ENCODE results near the gene TEX30.
"Not testable (repeated sequence)": the region's sequence is repeated elsewhere in the genome, so short reads cannot be mapped to it uniquely, and the experiment has no call there.

The TEX30 gene

DNA sequence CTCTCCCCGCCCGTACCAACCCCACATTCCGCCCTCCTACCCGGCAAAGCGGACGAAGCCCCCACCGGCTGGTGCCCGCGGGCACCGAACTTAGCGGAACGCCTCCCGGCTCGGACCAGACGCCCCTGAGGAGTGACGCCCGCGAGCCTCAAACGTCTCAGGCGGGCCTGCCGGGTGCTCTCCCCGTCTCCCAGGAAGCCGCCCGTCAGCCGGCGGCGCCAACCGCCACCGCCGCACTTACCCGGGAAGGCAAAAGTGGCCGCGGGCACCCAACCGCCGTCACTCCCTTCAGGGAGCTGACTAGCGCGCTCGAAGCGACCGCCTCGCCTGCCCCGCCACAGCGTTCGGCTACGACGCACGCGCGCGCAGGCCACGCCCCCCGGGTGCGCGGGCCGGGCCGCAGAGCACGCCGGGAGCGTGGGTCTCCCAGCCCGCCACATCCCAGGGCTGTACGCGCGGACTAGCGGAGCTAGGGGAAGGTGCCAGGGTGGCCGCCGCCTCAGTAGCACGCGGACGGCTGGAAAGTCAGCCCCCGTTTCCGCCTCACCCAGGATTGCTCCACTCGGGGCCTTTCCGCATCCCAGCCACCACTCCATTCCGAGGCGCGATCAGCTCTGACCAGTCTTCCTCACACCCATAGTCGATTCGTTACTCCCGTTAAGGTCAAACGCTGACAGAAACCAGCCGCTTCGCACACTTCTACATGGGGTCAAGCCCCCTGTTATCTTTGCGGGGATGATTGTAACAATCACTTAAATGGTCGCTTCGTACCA is at the start of gene TEX30:
TEX30 (minus strand) TSS at position 346 of the 773 bp plus-strand sequence. CDS start 3,760 bp downstream, outside the sequence.
- DNase-seq = peak; percentile 71

DNA sequence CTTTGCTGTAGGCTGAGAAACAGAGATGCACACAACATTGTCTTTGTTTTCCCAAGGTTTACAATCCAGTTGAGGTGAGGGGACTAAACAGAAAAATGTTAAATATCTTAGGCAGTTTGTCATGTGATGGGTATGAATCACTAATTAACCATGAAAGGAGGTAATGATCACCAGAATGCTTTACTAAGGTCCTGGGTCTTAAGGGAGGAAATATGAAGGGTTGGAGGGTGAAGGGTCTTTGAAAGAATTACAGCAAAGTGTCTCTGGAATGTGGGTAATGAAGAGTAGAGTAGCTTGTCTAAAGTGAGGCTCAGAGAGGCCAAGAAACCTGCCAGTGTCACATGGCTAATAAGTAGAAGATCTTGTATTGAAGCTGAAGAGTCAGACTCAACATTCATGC is 44.3 kb upstream of the TEX30 start:
- DNase-seq = peak; percentile 82

DNA sequence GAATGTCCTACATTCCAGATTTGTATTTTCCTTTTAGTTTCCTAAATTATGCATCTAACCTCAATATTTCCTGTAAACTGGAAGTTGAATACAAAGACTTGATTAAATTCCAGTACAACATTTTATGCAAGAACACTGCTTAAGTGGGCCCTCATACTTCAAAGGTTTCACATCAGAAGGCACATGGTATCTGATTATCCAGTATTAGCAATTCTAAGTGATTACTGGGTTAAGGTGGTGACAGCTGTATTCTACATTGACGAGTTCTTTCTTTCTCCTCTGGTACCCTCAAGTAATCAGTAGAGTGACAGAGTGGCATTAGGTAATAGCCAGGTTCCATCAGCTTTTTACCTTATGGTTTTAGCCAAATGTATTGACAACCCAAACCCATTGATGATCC is 43.7 kb upstream of the TEX30 start:
- DNase-seq = no peak

DNA sequence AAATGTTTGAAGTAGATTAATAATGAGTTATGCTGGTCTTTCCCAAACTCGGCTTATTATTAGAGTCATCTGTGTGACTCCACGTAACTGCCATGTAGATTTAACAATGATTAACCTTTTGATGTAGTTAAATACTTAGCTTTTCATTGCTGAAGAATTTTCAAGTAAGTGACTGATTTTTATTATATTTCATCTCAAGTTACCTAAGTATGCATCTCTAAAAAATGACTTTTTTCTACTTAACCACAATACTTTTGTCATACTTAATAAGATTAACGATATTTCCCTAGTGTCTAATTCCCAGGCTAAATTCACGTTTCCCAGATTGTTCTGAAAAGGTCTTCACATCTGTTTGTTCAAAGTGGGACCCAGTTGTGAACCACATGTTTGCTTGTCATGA is 43.1 kb upstream of the TEX30 start:
- DNase-seq = peak; percentile 82

DNA sequence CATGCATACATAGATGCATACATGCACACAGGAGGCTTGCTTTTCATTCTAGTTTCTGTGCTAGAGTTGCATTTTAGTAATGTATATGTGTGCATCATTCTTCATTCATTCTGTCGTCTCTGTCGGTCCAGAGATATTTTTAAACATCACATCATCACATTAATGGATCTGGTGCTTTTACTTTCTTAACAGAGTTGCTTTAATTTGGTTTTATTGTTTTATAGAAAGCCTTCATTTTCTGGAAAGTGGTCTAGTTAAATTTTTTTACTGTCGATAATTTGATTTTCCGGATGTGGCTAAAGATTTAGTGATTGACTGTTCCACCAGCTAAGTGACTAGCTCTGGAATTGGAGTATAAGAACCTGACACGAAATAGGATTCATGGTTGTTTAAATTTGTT is 42.2 kb upstream of the TEX30 start:
- DNase-seq = no peak

DNA sequence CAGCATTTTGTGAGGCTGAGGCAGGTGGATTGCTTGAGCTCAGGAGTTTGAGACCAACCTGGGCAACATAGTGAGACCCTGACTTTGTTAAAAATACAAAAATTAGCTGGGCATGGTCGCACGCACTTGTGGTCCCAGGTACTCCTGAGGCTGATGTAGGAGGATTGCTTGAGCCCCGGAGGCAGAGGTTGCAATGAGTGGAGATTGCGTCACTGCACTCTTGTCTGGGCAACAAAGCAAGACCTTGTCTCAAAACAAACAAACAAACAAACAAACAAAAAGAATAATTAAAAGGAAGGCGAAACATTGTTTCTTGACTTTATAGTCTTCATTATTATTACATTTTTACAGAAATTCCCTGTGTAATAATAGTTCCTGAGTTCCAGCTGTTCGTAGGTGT is 41.2 kb upstream of the TEX30 start:
- DNase-seq = no peak

DNA sequence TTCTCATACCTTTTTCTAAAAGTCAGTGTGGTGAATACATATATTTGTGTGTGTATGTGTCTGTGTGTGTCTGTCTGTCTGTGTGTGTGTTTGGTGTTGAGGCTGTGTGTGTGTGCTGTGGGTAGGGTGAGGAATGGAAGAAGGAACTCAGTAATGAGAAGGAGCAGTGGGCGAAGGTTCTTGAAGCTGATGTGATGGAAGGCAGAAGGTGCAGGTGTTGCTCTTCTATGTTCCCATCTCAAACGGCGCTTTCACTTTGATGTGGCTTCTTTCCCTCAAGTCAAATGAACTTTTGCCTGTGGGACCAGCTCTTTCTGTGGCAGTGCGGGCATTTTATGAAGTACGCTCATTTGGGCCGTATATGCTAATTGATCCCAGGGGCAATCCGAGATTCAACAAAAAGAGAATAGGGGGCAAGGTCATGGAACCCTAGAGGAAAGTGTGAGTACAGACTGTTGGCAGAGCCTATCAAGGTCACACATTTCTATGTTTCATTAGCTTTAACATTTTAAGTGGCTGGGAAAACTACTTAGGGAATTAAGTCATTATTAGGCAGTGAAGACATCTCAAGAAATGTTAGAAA is 40.5 kb upstream of the TEX30 start:
- no peak for DNase-seq

DNA sequence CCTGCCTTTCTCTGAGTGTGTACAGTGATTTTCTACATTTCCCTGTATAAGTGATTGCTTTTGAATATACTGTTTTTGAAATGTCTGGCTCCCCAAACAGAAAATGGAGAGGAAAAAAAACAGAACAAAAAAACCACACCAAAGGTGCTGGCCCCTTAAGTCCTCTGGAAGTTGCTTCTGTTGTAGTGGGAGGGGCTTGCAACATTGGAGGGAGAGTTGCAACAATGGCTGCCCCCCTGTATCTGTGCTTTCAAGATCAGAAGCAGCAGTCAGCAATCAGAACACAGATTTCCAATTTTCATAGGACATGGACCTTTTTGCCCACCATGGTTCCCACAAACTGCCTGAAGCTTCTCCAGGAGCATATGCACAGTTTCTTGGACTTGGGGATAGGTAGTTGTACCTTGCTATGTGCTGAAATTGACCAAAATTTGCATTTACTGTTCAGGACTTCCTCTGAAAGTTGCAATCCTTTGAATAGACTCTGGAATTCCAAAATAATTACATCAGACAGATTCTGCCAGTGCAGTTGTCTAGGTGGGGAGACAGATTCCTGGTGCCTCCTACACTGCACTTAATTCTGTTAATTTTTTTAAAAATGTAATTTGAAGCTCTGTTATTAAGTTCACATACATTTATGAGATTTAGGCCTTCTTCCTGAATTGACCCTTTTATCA is 39.2 kb upstream of the TEX30 start:
- peak; percentile 71 for DNase-seq

DNA sequence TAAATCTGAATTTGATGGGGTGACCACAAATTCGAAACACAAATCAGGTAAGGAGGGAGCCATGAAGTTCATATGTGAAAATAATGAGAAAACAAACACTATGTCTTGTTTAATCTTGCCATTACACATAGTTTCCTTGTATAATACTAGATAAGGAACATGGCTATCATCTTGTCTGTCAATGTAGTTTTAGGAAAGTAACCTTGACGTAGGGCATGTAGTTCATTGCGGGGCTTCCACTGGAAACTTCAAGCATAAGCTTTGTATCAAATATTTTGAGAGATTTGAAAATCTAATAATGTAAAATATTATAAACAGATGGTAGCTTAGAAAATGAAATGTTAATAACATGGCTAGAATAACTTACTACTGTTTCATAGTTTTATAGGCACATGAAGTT is 34.1 kb upstream of the TEX30 start:
- no peak for DNase-seq

DNA sequence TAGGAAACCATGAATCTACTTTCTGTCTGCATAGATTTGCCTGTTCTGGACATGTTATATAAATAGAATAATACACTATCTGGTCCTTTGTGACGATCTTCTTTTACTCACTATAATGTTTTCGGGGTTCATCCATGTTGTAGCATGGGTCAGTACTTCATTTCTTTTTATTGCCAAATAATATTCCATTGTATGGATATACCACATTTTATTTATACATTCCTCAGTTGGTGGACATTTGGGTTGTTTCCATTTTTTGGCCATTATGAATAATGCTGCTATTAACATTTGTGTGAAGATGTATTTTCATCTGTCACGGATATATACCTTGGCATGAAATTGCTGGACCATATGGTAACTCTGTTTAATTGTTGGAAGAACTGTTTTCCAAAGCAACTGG is 32.1 kb upstream of the TEX30 start:
- DNase-seq = no peak

DNA sequence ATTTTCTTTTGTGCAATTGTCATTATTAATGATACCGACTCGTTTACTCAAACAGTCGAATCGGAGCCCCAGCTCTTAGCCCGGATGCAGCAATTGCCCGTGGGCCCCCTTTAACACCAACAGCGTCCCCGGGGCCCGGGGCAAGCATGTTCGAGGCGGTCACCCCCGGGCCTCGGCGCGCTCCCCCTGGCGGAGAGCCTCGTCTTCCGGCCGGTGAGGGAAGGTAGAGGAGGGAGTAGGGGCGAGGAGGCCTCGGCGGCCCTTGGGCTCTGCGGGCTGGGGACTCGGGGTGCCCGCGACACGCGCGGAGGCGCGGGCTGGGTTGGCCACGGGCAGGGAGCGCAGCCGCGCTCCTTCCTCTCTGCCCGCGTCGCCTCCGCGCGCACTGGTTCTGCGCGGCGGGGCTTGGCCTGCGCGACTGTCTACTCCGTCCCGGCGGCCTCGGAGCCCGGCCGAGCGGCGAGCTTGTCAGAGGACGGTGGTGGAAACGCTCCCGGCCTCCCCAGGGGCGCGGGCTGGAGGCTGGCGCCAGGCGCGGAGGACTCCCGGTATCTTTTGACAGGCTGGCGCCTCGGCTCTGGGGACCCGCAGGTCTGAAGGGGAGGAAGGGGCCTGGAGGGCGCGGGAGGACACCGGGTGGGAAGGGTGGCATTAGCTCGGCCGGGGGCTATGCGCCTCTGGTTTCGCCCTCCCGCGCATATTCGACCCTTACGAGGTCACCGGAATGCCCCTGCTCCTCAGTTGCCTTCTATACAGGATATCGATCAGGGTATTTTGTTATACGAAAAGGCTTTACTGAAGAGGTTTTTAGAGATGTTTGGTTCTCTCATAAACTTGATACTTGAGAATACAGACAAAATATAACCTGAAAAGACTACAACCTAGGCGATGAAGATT is 26.8 kb upstream of the TEX30 start:
- peak; percentile 41 for DNase-seq

DNA sequence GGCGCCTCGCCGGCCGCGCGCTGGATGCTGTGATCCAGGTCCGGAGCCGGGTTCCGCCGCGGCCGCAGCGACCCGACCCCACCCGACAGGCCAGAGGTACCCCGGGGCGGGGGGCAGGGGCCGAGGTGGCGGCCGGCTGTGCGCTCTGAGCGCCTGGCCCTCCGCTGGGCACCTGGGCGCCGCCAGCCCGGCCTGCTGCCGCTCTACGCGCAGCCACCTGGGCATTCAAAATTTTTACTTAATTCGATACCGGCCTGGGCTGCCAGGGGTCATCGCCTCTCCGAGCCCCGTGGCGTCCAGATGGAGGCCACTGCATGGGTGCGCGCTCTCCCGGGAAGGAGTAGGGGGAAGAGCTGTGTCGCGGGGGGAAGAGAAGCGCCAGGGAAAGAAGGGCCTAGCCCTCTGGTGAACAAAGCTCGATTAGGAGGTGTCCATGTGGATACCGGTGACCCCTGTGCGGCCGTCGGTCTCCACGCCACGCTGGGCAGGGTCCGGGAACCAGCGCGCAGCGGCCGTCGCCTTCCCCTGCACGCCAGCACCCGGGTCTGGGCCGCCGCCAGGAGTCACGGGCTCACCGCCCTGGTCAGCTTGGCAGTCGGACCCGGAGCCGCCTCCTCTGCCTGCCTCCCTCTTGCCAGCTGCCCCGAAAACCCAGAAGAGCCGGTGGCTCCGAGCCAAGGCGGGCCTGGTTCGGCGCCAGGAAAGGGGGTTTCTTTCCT is 26.0 kb upstream of the TEX30 start:
- DNase-seq = no peak

DNA sequence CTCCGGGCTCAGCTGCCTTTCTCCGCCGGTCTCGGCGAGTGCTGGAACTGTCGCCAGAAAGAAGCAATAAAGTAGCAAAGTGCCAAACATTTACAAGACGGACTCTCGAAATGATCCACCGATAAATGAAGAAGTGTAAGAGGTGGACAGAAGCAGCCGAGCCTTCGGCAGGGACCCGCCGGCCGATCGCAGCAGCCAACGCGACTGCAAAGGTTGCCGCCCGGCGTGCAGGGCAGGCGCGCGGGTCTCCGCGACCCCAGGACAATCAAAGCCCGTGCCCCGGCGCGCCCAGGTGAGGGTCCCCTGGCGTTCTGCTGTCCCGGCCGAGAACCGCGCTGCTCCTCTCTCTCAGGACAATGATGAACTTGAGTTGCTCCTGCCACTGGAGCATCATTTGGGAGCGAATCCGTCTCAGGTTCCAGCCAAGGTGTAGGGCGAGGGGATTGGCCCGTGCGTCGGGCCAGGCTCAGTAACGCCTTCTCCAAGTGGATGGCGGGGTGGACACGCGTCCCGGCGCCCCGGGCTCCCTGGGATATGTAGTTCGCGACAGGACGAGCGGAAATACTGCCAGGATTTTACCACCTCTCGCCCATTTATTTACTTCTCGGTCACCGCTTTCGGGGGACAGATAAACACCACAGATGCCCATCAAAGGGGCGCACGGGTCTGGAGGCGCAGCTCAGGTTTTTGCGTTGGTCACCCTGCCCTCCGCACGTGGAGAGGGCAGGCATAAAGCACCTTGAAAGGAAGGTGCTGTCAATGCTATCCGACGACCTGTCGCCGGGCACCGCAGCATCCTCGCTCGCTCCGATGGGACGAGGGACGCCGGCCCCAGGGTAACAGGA is 25.2 kb upstream of the TEX30 start, which contains the start of the genes BIVM and POGLUT2:
BIVM (plus strand) TSS at position 539 of the 845 bp plus-strand sequence. CDS start 8,149 bp downstream, outside the sequence.
POGLUT2 (minus strand) TSS at position 396 of the 845 bp plus-strand sequence; CDS start at position 90, 306 bp downstream.
- DNase-seq = peak; percentile 88

DNA sequence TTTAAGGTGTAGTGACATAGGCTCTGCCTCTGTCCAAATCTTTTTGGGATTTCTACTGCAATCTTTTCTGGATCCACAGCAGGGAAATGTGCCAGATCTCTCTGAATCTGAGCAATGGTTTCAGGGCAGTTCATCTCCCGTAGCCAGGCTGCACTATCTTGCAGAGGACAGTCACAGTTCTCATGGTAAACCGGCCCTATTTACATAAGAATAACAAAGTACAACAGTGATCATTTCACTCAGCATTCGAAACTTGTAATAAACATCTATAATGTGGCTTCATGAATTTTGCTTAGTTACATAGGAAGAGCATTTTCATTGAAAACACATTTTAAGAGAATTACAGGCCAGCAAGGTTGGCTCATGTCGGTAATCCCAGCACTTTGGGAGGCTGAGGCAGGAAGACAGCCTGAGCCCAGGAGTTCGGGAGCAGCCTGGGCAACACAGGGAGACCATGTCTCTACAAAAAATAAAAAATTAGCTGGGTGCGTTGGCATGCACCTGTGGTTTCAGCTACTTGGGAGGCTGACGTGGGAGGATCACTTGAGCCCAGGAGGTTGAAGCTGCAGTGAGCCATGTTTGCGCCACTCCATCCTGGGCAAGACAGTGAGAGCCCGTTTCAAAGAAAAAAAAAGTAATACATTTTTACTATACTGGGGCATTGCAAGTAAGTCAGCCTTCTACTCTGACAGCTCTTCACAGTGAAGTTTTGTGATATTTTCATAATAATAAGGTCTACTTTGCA is 20.2 kb upstream of the TEX30 start:
- no peak for DNase-seq

DNA sequence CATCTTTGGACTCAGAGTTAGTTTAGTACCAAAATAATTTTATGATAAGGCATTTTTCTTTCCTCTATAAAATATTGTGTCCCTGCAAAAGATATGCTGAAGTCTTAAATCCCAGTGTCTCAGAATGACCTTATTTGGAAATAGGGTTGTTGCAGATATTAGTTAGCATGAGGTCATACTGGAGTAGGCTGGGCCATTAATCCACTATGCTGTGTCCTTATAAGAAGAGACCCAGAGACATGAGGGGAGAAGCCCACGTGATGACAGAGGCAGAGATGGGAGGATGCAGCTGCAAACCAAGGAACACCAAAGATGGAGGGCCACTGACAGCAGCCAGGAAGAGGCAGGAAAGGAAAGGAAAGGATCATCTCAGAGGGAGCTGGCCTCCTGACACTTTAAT is 18.8 kb upstream of the TEX30 start:
- no peak for DNase-seq

DNA sequence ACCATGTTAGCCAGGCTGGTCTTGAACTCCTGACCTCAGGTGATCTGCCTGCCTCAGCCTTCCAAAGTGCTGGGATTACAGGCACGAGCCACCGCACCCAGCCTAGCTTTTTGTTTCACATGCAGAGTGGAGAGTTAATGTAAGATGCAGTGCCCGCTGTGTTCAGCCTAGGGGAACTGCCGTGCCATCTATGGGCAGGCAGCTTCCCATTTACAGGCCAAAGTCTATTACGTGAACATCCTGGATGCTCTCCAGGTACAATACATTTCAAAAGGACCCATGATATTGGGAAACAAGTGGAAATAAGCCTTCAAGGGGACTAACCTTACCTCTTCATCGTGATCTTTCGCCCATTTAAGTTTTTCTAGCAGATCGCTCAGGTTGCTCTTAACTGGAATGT is 15.1 kb upstream of the TEX30 start:
- DNase-seq = no peak

DNA sequence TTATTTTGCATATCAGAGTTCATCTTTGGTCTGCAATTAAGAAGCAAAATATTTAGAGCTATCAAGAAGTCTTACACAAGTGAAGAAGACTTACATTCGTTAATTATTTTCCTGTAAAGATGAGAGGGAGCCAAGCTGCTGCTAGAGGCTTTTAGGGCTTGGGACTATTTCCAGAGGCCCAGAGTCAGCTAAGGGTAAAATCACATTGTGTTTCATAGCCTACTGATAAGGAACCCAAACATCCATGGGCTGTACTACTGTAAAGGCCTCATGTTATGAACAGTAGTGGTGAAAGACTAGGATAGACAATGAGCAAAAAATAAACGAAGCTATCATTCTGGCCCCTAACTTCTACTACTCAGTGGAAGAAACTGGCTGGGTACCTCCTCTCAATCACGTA is 10.9 kb upstream of the TEX30 start:
- no peak for DNase-seq

DNA sequence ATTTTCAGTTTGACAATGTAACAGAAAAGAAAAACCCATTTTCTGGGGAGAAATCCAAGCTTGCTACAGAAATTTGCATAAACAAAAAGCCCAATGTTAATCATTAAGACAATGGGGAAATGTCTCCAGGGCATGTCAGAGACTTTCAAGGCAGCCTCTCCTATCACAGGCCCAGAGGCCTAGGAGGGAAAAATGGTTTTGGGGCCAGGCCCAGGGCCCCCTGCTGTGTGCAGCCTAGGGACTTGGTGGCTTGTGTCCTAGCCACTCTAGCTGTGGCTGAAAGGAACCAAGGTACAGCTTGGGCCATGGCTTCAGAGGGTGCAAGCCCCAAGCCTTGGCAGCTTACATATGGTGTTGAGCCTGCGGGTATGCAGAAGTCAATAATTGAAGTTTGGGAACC is 8.0 kb upstream of the TEX30 start:
- no peak for DNase-seq

DNA sequence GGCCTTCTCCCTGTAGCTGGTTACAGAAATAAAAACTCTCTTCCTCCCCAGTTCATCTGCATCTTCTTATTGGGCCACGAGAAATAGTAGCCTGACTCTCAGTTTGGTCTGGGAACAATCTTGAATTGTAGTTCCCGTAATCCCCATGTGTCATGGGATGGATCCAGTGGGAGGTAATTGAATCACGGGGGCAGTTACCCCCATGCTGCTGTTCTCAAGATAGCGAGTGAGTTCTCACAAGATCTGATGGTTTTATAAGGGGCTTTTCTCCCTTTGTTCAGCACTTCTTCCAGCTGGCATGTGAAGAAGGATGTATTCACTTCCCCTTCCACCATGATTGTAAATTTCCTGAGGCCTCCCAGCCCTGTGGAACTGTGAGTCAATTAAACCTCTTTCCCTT is 7.1 kb upstream of the TEX30 start:
- DNase-seq = not testable (repeated sequence)

DNA sequence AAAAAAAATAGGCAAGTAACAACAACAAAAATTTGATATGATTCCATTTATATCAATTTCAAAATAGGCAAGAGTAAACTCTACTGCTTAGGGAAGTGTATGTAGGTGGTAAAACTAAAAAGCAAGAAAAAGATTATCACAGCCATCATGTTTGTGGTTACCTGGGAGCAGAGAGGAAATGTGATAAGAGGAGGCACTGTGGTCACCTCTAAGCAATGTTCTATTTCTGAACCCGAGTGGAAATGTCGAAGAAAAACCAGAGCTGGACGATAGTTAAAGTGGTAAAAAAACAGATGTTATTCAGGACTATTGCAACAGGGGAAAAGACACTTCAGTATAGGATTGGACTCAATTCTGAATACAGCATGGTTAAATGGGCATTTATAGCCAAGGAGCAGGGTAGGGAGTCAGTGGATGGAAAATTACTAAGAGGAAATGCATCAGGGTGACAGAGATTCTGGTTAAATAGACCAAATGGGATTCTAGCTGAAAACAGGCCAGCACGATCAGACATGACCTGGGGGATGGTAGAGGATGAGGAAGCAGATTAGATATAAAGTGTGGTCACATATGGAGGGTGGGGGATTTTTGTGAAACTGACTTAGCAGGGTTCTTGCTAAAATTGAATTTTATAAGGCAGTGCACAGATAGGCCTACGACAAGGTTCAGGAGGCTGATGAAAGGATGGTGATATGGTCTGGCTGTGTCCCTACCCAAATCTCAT is 6.0 kb upstream of the TEX30 start:
- no peak for DNase-seq
